ENCODE results near the gene SEMA5A.

DNA sequence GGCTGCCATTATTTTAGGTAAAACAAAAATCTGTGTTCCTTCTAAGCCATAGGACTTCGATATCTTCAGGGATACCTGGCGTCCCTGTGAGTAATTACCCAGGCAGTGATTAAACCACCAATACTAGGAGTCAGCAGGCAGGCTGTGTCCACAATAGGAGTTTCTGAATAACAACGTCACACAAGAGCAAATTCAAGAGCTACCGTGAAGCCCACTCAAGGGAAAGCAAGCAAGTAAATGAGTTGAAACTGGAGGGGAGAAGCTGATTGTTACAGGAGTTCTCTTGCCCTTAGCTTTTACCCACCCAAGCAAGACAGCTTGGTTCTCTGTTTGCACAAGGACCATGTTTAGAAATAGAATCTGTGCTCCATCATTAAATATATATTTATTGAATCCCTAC lies 50.8 kb downstream of the SEMA5A start:
- TF ChIP-seq, protein P1, sequence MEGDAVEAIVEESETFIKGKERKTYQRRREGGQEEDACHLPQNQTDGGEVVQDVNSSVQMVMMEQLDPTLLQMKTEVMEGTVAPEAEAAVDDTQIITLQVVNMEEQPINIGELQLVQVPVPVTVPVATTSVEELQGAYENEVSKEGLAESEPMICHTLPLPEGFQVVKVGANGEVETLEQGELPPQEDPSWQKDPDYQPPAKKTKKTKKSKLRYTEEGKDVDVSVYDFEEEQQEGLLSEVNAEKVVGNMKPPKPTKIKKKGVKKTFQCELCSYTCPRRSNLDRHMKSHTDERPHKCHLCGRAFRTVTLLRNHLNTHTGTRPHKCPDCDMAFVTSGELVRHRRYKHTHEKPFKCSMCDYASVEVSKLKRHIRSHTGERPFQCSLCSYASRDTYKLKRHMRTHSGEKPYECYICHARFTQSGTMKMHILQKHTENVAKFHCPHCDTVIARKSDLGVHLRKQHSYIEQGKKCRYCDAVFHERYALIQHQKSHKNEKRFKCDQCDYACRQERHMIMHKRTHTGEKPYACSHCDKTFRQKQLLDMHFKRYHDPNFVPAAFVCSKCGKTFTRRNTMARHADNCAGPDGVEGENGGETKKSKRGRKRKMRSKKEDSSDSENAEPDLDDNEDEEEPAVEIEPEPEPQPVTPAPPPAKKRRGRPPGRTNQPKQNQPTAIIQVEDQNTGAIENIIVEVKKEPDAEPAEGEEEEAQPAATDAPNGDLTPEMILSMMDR (IDR thresholded peaks at IDR 0.05): no peak
- no peak for TF ChIP-seq POLR2A (IDR thresholded peaks at IDR 0.05)
